ENCODE results near the gene IL37.

IL37 gene

DNA sequence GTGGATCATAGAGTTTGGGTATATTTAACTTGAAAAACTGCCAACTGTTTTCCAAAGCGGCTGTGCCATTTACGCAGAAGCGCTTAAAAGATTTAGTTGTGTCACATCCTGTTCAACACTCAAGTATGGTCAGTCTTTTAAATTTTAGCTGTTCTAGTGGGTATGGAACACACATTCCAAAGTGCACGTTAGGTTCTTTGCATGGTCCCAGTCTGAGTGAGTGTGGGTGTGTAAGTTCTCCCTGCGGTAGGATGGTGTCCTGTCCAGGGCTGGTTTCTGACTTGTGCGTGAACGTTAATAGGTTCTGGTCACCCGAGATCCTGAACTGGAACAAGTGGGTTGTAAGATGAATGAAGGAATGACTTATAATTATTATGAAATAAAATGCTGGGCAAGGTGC lies 38.5 kb downstream of the IL37 start:
- H3K4me3 ChIP-seq (ENCODE audit: low read depth, low read length), result no peak overlapping the region
- in situ Hi-C loops (cut with HindIII; ENCODE audit: low sequenced_read_pairs), result no loop called here
- DNase-seq (ENCODE audit: low read depth, low spot score), result no peak
- TF ChIP-seq, protein P1, sequence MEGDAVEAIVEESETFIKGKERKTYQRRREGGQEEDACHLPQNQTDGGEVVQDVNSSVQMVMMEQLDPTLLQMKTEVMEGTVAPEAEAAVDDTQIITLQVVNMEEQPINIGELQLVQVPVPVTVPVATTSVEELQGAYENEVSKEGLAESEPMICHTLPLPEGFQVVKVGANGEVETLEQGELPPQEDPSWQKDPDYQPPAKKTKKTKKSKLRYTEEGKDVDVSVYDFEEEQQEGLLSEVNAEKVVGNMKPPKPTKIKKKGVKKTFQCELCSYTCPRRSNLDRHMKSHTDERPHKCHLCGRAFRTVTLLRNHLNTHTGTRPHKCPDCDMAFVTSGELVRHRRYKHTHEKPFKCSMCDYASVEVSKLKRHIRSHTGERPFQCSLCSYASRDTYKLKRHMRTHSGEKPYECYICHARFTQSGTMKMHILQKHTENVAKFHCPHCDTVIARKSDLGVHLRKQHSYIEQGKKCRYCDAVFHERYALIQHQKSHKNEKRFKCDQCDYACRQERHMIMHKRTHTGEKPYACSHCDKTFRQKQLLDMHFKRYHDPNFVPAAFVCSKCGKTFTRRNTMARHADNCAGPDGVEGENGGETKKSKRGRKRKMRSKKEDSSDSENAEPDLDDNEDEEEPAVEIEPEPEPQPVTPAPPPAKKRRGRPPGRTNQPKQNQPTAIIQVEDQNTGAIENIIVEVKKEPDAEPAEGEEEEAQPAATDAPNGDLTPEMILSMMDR (IDR thresholded peaks at IDR 0.05; ENCODE audit: low read depth, low read length), result no peak

DNA sequence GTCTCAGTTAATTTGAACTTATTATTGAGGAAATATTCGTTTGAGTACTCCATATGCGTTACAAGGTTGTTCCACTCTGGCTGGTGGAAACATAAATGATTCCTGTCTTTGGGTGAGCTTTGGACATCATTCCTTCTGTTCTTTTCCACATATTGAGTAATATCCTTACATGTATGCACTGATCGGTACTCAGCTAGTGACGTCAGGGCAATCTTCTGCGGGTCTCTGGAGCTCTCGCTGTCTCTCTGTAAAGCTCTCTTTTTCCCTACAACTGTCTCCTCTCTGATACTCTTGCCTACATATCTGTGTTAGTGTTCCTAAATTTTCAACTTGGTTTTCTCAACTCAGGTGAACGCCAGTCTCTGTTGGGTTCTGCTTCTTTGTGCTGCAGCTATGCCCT lies 43.4 kb downstream of the IL37 start:
- TF ChIP-seq, protein P1 (IDR thresholded peaks at IDR 0.05; ENCODE audit: low read depth, low read length), result no peak
- in situ Hi-C loops (cut with HindIII; ENCODE audit: low sequenced_read_pairs), result no loop called here
- DNase-seq (ENCODE audit: low read depth, low spot score), result no peak
- H3K4me3 ChIP-seq (ENCODE audit: low read depth, low read length), result no peak overlapping the region

DNA sequence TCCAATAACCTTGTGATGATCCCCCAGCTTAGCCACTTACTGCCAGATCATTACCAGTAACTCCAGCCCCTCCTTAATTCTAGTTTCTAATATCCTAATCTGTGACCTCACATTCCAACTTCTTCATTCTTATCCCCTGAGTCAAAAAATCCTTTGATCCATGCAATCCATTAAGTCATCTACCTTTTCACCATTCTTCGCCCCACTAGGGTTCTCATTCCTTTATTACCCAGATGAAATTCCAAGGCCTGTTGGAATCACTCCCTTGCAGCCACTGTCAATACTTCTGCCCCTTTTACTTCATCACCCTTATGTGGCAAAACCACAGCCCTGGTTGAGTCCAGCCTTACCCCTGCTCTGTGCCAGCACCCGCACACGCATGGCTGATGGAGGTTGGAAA lies 46.5 kb downstream of the IL37 start:
- TF ChIP-seq, protein P1 (IDR thresholded peaks at IDR 0.05; ENCODE audit: low read depth, low read length), result no peak
- no peak overlapping the region for H3K4me3 ChIP-seq (ENCODE audit: low read depth, low read length)
- DNase-seq (ENCODE audit: low read depth, low spot score), result no peak
- in situ Hi-C loops (cut with HindIII; ENCODE audit: low sequenced_read_pairs), result no loop called here

DNA sequence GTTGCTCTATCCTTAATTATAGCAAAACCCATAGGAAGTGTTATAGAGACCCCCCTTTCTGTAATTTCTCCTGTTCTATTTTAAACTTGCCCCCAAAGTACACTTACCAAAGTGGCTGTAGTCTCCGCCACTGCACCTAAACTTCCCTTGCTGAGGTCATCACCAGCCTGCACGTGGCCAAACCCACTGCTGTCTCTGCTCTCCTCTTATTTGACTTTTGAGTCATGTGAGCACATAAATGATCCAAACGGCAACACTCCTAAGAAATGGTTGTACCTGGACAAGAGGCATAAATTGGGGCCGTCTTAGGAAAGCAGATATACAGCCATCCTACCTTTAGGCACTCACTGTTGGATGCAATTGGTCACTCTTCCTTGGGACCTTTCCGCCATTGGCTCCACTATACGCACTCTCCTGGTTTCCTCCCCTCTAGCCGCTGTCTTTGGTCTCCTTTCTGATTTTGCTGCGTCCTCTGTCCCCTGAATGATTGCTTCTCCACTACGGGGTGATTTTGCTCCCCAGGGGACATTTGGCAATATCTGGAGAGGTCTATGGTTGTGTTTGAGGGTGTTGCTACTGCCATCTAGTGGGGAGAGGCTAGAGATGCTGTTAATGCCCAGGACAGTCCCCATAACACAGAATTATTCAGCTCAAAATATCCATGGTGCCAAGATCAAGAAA lies 47.6 kb downstream of the IL37 start:
- peak; percentile 53 for DNase-seq (ENCODE audit: low read depth, low spot score)
- TF ChIP-seq, protein P1 (IDR thresholded peaks at IDR 0.05; ENCODE audit: low read depth, low read length), result peak; percentile 93
- no peak overlapping the region for H3K4me3 ChIP-seq (ENCODE audit: low read depth, low read length)
- in situ Hi-C loops (cut with HindIII; ENCODE audit: low sequenced_read_pairs), result no loop called here

DNA sequence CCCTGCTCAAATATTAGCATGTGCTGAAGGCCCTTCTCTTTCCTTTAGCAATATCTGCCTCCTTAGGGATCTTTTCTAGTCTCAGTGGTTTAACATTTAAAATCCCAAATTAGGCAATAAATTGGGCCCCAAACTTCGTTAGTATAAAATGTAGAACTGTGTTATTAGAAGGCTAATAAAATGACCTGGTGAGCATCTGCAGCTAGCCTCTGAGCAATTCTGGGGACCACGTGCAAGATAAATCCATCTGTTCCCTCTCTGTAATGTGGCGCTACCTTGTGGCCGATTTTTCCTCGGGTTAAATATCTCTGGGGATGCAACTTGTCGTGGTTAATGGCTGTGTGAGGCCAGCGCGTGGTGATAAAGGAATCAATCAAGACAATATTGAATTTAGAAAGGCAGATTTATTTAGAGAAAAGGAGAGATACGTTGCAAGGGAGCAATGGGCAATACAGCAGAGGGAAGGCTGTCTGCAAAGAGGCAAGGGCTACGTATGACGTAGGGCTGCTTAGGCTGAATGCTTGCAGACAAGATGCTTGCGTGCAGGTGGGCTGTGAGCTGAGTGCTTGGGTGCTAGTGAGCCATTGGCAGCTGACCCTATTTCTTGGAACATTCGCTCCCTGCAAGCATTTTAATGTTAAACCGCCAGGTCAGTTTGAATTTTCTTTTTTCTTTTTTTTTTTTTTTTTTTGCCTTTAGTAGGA lies 48.3 kb downstream of the IL37 start:
- no peak for DNase-seq (ENCODE audit: low read depth, low spot score)
- in situ Hi-C loops (cut with HindIII; ENCODE audit: low sequenced_read_pairs), result no loop called here
- TF ChIP-seq, protein P1 (IDR thresholded peaks at IDR 0.05; ENCODE audit: low read depth, low read length), result no peak
- no peak overlapping the region for H3K4me3 ChIP-seq (ENCODE audit: low read depth, low read length)

DNA sequence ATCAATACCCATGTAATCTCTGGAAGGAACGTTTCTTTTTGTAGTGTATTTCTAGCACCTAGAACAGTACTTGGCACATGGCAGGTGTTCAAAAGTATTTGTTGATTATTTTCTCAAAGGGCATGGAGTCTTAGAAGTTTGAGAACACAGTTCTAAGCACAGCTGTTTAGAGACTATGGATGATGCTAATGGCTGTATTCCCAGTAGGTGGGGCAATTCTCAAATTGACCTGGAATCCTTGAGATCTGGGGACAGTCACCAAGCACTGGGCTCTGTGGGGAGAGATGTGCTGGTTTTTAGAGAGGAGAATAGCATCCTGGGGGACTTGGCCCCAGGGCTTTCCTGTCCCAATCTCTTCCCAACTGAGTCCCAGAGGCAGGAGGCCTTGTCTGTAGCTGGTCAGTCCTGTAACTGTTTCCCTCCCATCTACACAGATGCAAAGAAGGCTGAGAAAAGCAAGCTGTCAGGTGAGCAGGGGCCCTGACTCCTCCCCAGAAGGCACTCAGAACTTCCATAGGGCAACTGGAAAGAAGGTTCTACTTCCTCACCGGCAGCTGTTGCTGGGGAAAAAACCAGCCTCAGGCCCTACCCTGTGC lies 49.4 kb downstream of the IL37 start:
- no peak overlapping the region for H3K4me3 ChIP-seq (ENCODE audit: low read depth, low read length)
- TF ChIP-seq, protein P1 (IDR thresholded peaks at IDR 0.05; ENCODE audit: low read depth, low read length), result no peak
- no peak for DNase-seq (ENCODE audit: low read depth, low spot score)
- in situ Hi-C loops (cut with HindIII; ENCODE audit: low sequenced_read_pairs), result no loop called here

All from astrocyte of the spinal cord (primary cell).